ENCODE measurements around the gene ZNF469. TPM values are rescaled to one million over a fixed set of nuclear protein-coding genes. Genes with fewer than 3 reads are reported as not detected.

ZNF469 gene
- total RNA-seq, 1 experiment from 2014 or later = 3.2 TPM

GRCh38 chr16:88361775-88362174 lies 21.0 kb upstream of the ZNF469 start:
- Mint-ChIP-seq H3K4me3 (no peak overlapping the region), H3K27me3 (ENCODE audit: low read depth) (peaks cover 4% of the 10 kb centered on the region; the same call in 1 of the 2 replicates)
- no peak for DNase-seq (ENCODE audit: low spot score)

GRCh38 chr16:88363239-88363891 lies 19.4 kb upstream of the ZNF469 start:
- ATAC-seq (no peak), DNase-seq (ENCODE audit: low spot score) (no peak)
- no peak overlapping the region for H3K27ac Mint-ChIP-seq
- peaks cover 9% of the 10 kb centered on the region for H3K36me3 Mint-ChIP-seq
- H3K9me3 Mint-ChIP-seq = peaks cover 39% of the 10 kb centered on the region
- H3K27me3 Mint-ChIP-seq (ENCODE audit: low read depth) = peaks cover 4% of the 10 kb centered on the region; the same call in 1 of the 2 replicates
- H3K4me3 Mint-ChIP-seq = no peak overlapping the region
- peaks cover 9% of the 10 kb centered on the region for H3K4me1 Mint-ChIP-seq
- ChIA-PET POLR2A (no interaction called here), CTCF (no interaction called here)
- no peak for TF ChIP-seq GTF2I (CRISPR knock-in tag; conservative IDR thresholded peaks at IDR 0.05)
- TF ChIP-seq CREB1 (CRISPR knock-in tag; IDR thresholded peaks at IDR 0.05) = no peak
- no peak for TF ChIP-seq E2F4 (CRISPR knock-in tag; IDR thresholded peaks at IDR 0.05; ENCODE audit: borderline replicate concordance, low read depth)
- TF ChIP-seq OVOL2 (CRISPR knock-in tag; IDR thresholded peaks at IDR 0.05; ENCODE audit: borderline replicate concordance) = no peak
- TF ChIP-seq NFATC4 (CRISPR knock-in tag; IDR thresholded peaks at IDR 0.05) = no peak
- no peak for TF ChIP-seq ZNF232 (CRISPR knock-in tag; IDR thresholded peaks at IDR 0.05)
- no peak for TF ChIP-seq SMAD4 (CRISPR knock-in tag; IDR thresholded peaks at IDR 0.05)
- no peak for TF ChIP-seq E2F1 (CRISPR knock-in tag; IDR thresholded peaks at IDR 0.05)
- TF ChIP-seq AR (CRISPR knock-in tag; IDR thresholded peaks at IDR 0.05) = no peak
- no peak for TF ChIP-seq FOXK1 (CRISPR knock-in tag; IDR thresholded peaks at IDR 0.05)
- no peak for TF ChIP-seq CBFB (CRISPR knock-in tag; IDR thresholded peaks at IDR 0.05; ENCODE audit: low read depth)
- no peak for TF ChIP-seq MAX (CRISPR knock-in tag; IDR thresholded peaks at IDR 0.05)
- no peak for TF ChIP-seq CTCF (IDR thresholded peaks at IDR 0.05)
- no peak for TF ChIP-seq NR1H2 (CRISPR knock-in tag; IDR thresholded peaks at IDR 0.05)
- no peak for TF ChIP-seq PREB (CRISPR knock-in tag; IDR thresholded peaks at IDR 0.05; ENCODE audit: borderline replicate concordance)
- TF ChIP-seq ZNF281 (CRISPR knock-in tag; IDR thresholded peaks at IDR 0.05) = no peak

More at GRCh38 chr16:88361775-88362174, 21.0 kb upstream of the ZNF469 start:
- Mint-ChIP-seq H3K4me1 (peaks cover 11% of the 10 kb centered on the region), H3K9me3 (peaks cover 39% of the 10 kb centered on the region), H3K27ac (no peak overlapping the region), H3K36me3 (peaks cover 9% of the 10 kb centered on the region)
- no peak for TF ChIP-seq ZNF425 (CRISPR knock-in tag; conservative IDR thresholded peaks at IDR 0.05)
- ChIA-PET POLR2A (no interaction called here), CTCF (no interaction called here)
- ATAC-seq = no peak

Data from WTC11 (cell line).